Tibial artery (tissue), 4 donors: ENCODE results near the gene GPR132.

Source experiments
- DNase-seq, 2 donors: peaks; one replicate each; pipeline ENCODE4 v3.0.0-alpha.2; 2019
- H3K27ac ChIP-seq, 2 donors: fragments of 200-600 bp; sonication (generic) in 1 of 2; 1 replicate in 1 of 2; 2 replicates in 1 of 2; pipeline ENCODE4 v1.5.1; 2018 to 2019; ENCODE audit warnings: mild to moderate bottlenecking in 1 of 2
- H3K27me3 ChIP-seq, 2 donors: fragments of 200-600 bp; sonication (generic) in 1 of 2; one replicate each; pipeline versions ENCODE4 v1.5.1 to v1.6.0; 2016 to 2019
- H3K36me3 ChIP-seq, 3 donors: fragments of 200-600 bp; sonication (generic) in 2 of 3; one replicate each; pipeline ENCODE4 v1.5.1; 2016 to 2019; ENCODE audit warnings: mild to moderate bottlenecking in 2 of 3
- H3K4me1 ChIP-seq, 4 donors: fragments of 200-600 bp; sonication (generic) in 2 of 4; 1 replicate in 3 of 4; 2 replicates in 1 of 4; pipeline ENCODE4 v1.5.1; 2016 to 2019
- H3K4me3 ChIP-seq, 2 donors: fragments of 200-600 bp; sonication (generic) in 1 of 2; 1 replicate in 1 of 2; 2 replicates in 1 of 2; pipeline ENCODE4 v1.5.1; 2018 to 2019; ENCODE audit warnings: mild to moderate bottlenecking in 2 of 2
- H3K9me3 ChIP-seq, 3 donors: fragments of 200-600 bp; sonication (generic) in 1 of 3; one replicate each; pipeline ENCODE4 v1.5.1; 2016 to 2019
- intact Hi-C: fragments of 100-400 bp; cut with DNase I; formaldehyde crosslinking; loops from one replicate; pipeline ENCODE4 v1.15.0; 2023; ENCODE audit warnings: low total_unique reads
- TF ChIP-seq, protein P1 (sequence below), 2 experiments: fragments of 200-600 bp in 1 of 2; fragments of 450-650 bp in 1 of 2; IDR thresholded peaks; one replicate each; pipeline ENCODE4 v1.5.1; 2017 to 2019; ENCODE audit warnings: antibody characterized with exemption in 2 of 2, mild to moderate bottlenecking in 1 of 2, moderate library complexity in 1 of 2

GPR132 gene

DNA sequence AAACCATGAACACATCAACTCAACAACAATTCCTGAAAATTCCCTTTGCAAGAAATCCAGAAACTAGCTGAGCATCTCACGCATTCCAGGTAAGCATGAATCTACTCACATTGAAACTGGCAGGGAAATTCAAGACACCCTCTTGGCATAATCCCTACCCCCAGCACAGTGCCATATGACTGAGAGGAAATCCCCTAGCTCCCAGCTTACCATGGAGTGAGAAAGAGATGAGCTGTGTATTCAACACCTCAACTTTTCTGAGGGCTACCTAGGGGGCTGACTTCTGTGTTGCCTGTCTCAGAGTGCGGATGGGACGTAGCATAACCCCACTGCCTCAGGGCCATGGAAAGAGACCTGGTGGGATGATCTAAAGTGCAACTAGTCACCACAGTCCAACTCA is 37.7 kb upstream of the GPR132 start:
- DNase-seq: no peak
- no peaks in the 10 kb centered on the region for H3K4me1 ChIP-seq
- no peak overlapping the region for H3K4me3 ChIP-seq
- peaks cover 0 to 39% of the 10 kb centered on the region in 2 donors for H3K27me3 ChIP-seq
- H3K9me3 ChIP-seq: no peaks in the 10 kb centered on the region
- TF ChIP-seq, protein P1, sequence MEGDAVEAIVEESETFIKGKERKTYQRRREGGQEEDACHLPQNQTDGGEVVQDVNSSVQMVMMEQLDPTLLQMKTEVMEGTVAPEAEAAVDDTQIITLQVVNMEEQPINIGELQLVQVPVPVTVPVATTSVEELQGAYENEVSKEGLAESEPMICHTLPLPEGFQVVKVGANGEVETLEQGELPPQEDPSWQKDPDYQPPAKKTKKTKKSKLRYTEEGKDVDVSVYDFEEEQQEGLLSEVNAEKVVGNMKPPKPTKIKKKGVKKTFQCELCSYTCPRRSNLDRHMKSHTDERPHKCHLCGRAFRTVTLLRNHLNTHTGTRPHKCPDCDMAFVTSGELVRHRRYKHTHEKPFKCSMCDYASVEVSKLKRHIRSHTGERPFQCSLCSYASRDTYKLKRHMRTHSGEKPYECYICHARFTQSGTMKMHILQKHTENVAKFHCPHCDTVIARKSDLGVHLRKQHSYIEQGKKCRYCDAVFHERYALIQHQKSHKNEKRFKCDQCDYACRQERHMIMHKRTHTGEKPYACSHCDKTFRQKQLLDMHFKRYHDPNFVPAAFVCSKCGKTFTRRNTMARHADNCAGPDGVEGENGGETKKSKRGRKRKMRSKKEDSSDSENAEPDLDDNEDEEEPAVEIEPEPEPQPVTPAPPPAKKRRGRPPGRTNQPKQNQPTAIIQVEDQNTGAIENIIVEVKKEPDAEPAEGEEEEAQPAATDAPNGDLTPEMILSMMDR (IDR thresholded peaks at IDR 0.05): no peak
- intact Hi-C loops: no loop called here
- no peak overlapping the region for H3K27ac ChIP-seq
- no peaks in the 10 kb centered on the region for H3K36me3 ChIP-seq

DNA sequence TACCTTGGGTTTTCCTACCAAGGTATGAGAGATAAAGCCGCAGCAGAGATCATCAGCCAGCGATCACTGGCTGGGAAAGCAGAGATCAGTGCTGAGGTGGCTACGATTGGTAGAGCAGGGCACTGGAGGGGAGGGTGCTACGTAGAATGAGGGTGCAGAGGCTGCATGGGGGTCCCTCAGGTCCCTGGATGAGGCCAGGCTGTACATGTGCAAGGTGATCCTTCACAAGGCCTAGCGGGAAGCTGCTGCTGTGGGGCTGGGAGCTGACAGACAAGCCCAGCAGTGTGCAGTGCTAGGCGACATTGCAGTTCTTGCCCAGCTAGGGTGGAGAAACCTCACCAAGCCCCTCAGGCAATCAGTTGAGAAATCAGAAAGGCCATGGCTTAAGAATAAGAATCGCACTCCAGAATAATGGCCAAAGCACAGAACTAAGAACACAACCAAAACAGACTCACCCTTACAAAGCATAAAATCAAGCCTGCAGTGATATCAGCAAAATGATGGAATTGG is 37.2 kb upstream of the GPR132 start:
- Histone ChIP-seq H3K4me3 (no peak overlapping the region), H3K4me1 (no peaks in the 10 kb centered on the region), H3K9me3 (no peaks in the 10 kb centered on the region), H3K27ac (no peak overlapping the region), H3K27me3 (peaks cover 0 to 37% of the 10 kb centered on the region in 2 donors), H3K36me3 (no peaks in the 10 kb centered on the region)
- DNase-seq: no peak
- TF ChIP-seq, protein P1 (IDR thresholded peaks at IDR 0.05): no peak
- intact Hi-C loops: no loop called here

DNA sequence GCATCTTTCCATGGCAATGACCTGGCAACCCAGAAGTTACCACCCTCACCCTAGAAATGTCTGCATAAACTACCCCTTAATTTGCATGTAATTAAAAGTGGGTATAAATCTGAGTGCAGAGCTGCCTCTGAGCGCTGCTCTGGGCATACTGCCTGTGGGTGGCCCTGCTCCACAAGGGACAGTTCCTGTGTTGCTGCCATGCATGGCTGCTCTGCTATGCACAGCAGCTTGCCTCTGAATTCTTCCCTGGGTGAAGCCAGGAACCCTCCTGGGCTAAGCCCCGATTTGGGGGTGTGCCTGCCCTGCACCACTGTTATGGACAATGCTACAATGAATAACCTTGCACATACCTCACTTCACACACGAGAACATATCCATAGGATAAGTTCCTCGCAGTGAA is 35.7 kb upstream of the GPR132 start:
- Histone ChIP-seq H3K4me1 (no peaks in the 10 kb centered on the region), H3K4me3 (no peak overlapping the region)

DNA sequence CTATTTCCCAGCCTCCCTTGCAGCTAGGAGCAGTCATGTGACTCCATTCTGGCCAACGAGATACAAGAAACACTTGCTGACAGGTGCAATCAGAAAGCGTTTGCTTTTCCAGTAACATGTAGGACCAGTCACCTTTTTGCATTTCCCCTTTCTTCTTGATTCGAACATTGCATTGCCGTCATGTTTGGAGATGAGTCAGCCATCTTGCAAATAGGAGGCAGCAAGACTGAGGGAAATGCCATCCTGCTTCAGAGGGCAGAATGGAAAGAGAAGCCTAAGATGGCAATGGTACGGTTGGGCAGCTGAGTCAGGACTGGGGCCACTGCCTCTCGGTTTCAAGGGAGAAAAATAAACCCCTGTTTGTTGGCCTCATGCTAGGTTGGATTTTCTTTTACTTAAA is 34.5 kb upstream of the GPR132 start:
- Histone ChIP-seq H3K36me3 (no peaks in the 10 kb centered on the region), H3K4me3 (no peak overlapping the region), H3K4me1 (peaks cover 0 to 2% (median under 1%) of the 10 kb centered on the region in 4 donors), H3K27ac (no peak overlapping the region), H3K9me3 (no peaks in the 10 kb centered on the region), H3K27me3 (peaks cover 0 to 25% of the 10 kb centered on the region in 2 donors)
- DNase-seq: no peak
- intact Hi-C loops: loop anchor here (10.0 kb wide), 1 partner anchor 65 kb away; the partner anchor contains the start of gene JAG2
- TF ChIP-seq, protein P1 (IDR thresholded peaks at IDR 0.05): no peak

More for the DNA sequence above, 35.7 kb upstream of the GPR132 start:
- H3K27ac ChIP-seq: no peak overlapping the region
- intact Hi-C loops: no loop called here
- H3K36me3 ChIP-seq: no peaks in the 10 kb centered on the region
- peaks cover 0 to 32% of the 10 kb centered on the region in 2 donors for H3K27me3 ChIP-seq
- no peak for DNase-seq
- TF ChIP-seq, protein P1 (IDR thresholded peaks at IDR 0.05): no peak
- no peaks in the 10 kb centered on the region for H3K9me3 ChIP-seq

DNA sequence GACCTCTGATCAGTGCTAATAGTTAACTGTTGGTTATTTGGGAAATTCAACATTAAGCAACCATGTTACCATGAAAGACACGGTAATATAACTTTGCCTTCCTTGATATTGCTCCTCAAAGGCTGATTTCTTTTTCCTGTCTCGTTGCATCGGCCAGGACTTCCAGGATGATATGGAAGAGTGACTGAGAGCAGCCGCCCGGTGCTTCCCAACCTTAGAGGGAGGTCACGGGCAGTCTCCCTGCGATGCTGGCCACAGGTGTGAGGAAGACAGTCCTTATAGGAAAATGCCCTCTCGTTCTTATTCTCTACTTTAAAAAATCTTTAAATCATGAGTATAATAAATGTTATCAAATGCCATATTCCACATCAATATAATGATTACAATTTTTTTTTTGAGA is 33.1 kb upstream of the GPR132 start:
- intact Hi-C loops: loop anchor here (10.0 kb wide), 1 partner anchor 66 kb away; the partner anchor contains the start of gene JAG2
- TF ChIP-seq, protein P1 (IDR thresholded peaks at IDR 0.05): no peak
- Histone ChIP-seq H3K36me3 (no peaks in the 10 kb centered on the region), H3K4me3 (no peak overlapping the region), H3K9me3 (no peaks in the 10 kb centered on the region), H3K27me3 (peaks cover 0 to 12% of the 10 kb centered on the region in 2 donors), H3K27ac (no peak overlapping the region), H3K4me1 (peaks cover 0 to 16% (median 10%) of the 10 kb centered on the region in 4 donors)
- DNase-seq: no peak

DNA sequence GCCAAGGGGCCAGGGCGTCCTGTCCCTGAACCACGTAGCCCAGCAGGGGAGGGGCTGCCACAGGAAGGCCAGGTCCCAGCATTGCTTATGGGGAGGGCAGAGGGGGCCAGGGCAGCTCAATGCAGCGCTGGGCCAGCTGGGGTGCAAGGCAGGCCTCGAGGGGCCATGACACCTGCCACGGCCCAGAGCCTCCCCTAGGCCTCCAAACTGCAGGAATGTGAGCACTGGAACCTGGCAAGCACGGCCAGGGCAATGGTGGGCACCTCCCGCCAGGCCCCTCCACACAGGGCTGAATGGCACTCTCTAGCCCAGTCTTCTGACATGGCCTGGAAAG is 32.5 kb upstream of the GPR132 start:
- Histone ChIP-seq H3K9me3 (no peaks in the 10 kb centered on the region), H3K4me3 (no peak overlapping the region), H3K4me1 (peaks cover under 1 to 19% (median 13%) of the 10 kb centered on the region in 4 donors), H3K27ac (no peak overlapping the region), H3K27me3 (peaks cover 0 to 6% of the 10 kb centered on the region in 2 donors), H3K36me3 (no peaks in the 10 kb centered on the region)
- TF ChIP-seq, protein P1 (IDR thresholded peaks at IDR 0.05): no peak
- no peak for DNase-seq
- intact Hi-C loops: loop anchor here (10.0 kb wide), 1 partner anchor 67 kb away; the partner anchor contains the start of gene JAG2
